RKO (cell line): ENCODE data around the gene CDHR1.
A peak's percentile ranks its signal among the peaks of the same experiment; 100 is the strongest.

Experiments
- DNase-seq: peaks from one replicate; pipeline ENCODE4 v3.0.0-alpha.2; 2016; ENCODE audit warnings: low spot score

CDHR1 gene

DNA sequence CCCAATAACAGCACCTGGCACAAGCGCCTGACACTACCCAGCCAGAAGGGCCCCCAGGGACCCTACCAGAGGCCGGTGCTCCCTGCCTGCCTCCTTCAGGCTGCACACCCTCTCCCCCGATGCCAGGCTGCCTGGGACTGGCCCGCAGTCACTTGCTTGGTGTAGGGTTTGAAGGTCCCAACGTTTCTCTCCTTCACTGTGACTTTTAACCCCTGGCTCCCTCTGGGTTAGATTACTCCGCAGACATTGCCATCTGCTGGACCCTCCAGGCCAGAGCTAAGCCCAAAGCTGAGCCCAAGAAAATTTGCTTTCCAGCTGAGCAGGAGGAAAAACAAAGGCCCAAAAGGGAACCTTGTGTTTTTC lies 6.9 kb downstream of the CDHR1 start:
- no peak for DNase-seq

- no peak for DNase-seq
Measured at GRCh38 chr10:84201682-84202081, 7.3 kb downstream of the CDHR1 start.

GRCh38 chr10:84202349-84202748 lies 8.0 kb downstream of the CDHR1 start:
- no peak for DNase-seq

- DNase-seq = no peak
Measured at GRCh38 chr10:84204122-84204521, 9.8 kb downstream of the CDHR1 start.

DNA sequence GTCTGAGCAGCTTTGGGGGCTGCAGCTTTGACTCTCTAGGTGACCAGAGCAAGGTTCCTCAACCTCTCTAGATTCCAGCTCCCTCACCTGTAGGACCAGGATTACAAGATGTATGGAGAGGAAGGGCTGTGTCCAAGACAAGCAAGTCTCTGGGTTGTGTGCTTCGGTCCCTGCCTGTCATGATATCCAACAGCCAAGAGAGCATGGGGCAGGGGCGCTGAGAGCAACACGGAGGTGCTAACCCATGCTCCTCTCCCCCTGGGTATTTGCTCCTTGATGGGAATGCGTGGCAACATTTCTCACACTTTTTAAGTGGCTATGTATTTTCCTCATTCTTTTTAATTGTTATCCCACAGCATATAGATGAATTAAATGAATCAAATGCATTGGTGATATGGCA lies 10.3 kb downstream of the CDHR1 start:
- no peak for DNase-seq

DNA sequence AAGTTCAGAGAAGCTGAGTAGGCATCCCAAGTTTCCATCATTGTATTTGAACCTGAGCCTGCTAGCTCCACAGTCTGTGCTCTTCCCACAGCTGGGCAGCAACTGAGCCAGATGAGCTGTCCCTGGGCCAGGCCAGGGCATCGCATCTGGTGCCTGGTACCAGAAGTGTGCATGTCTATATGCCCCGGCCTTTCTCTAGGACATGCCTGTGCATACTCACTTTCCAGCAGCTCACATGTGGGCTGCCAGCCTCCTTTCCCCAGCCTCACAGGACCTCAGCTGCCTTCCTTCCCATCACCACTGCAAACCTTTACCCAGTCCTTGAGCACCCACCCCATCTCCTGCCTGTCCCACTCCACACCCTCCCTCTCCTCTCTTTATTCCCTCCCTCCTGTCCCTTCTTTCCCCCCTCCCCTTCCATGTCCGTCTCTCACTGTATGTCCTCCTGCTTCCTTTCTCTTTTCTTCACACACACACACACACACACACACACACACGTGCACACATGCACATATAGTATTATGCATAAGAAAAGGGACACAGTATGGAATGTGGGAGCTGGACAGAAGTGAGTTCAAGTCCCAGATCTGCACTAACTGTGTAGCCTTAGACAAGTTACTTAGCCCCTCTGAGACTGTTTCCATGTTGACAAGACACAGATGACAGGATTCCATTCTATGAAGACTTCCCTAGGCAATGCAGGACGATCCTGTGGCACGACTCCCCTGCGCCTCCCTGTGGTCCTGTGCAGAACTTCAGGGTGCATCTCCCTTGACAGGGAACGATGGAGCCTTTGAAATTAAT lies 10.9 kb downstream of the CDHR1 start:
- peak; percentile 43 for DNase-seq

DNA sequence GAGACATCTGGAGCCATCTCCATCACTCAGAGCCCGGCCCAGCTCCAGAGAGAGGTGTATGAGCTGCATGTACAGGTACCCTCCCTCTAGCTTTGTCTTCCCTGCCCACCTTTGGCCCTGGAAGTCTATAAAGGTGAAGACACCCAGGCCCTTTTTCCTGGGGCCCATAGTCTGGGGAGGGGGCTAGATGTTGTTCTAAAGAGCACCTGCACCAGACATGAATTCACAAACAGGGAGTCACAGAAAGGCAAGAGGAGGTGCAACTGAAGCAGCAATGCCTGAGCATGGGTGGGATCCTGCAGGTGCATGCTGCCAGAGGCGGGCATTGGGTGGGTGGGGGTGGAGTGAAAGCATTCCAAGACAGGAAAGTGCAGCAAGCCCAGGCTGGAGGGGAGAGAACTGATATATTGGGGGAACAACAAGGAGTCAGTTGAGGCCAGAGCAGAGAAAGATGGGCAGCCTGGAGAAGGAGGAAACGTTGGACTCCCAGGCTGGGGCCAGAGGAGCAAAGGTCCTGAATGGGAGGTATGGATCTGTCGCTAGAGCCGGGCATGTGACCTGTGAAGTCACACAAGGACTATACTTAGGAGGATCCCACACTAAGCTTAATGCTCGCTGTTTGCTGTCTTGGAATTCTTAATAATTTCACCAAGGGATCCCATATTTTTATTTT lies 11.7 kb downstream of the CDHR1 start:
- no peak for DNase-seq

DNA sequence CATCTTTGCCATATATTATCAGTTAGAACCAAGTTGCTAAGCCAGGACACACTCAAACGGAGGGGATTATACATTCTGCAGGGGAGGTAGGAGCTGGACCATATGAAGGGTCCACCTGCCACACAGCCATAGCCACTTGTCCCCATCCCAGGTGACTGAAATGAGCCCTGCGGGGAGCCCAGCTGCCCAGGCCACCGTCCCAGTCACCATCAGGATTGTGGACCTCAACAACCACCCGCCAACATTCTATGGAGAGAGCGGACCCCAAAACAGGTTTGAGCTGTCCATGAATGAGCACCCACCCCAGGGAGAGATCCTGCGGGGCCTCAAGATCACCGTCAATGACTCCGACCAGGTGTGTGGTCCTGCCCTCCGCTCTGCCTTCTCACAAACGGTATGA lies 13.7 kb downstream of the CDHR1 start:
- no peak for DNase-seq

- no peak for DNase-seq
Measured at GRCh38 chr10:84211566-84211965, 17.2 kb downstream of the CDHR1 start.

DNA sequence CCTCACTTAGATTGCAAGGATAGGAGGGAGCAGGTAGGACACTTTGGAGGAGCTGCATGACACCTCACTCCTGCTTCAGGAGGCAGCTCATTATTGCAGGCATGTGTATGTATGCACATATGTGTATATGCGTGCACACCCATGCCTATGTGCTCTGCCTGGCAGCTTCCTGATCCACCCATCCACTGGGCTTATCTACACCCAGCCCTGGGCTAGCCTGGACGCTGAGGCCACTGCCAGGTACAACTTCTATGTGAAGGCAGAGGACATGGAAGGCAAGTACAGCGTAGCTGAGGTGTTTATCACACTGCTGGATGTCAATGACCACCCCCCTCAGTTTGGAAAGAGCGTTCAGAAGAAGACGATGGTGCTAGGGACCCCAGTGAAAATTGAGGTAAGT lies 17.7 kb downstream of the CDHR1 start:
- no peak for DNase-seq

- no peak for DNase-seq
Measured at GRCh38 chr10:84213076-84213475, 18.7 kb downstream of the CDHR1 start.

- no peak for DNase-seq
Measured at GRCh38 chr10:84214046-84214572, 19.8 kb downstream of the CDHR1 start.

- no peak for DNase-seq
Measured at GRCh38 chr10:84214612-84215235, 20.4 kb downstream of the CDHR1 start.

- DNase-seq = no peak
Measured at GRCh38 chr10:84216834-84217233, 22.5 kb downstream of the CDHR1 start.

GRCh38 chr10:84217746-84218145 lies 23.4 kb downstream of the CDHR1 start:
- DNase-seq = no peak

DNA sequence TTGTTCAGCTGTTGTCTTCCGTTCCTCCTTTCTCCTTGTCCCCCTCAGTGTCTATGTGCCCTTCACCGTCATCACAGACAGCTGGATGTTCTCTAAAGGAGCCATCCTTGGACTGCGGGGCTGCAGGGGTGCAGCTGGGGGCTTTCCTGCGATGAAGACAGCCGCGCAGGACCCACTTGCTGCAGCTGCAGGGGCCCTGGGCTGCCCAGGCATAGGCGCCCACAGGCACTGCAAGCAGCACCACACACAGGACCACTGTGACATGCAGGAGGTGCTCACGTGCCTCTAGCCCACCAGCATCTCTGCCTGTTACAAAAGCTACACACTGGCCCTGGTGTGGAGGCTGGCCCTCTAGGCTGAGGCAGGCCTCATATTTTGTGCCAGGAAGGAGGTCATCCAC lies 27.6 kb downstream of the CDHR1 start:
- DNase-seq = no peak

- no peak for DNase-seq
Measured at GRCh38 chr10:84224411-84225028, 30.2 kb downstream of the CDHR1 start.

GRCh38 chr10:84225427-84226173 lies 31.3 kb downstream of the CDHR1 start, which contains the start of gene LRIT2:
TSS of gene LRIT2 (minus strand) at chr10:84225544. CDS start at chr10:84225520, 24 bp downstream.
- no peak for DNase-seq

- DNase-seq = no peak
Measured at GRCh38 chr10:84226616-84227015, 32.3 kb downstream of the CDHR1 start.

DNA sequence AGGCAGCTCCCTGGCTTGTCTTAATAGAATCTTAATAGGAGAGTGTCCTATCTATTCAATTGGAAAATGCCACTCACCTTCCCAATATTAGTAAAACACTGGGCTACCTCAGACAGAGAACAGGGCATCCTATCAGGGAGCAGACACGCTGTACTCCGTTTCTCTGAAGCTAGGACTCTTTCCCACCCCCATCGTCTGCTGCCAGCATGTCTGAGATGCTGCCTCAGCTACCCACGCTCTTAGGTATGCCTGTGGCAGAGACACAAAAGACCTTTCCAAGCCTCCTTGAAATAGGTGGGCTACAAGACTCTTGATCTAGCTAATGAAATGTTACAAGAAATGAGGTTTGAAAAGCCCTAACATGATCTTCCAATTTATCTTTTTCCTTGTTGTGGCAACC lies 33.5 kb downstream of the CDHR1 start:
- DNase-seq = no peak

DNA sequence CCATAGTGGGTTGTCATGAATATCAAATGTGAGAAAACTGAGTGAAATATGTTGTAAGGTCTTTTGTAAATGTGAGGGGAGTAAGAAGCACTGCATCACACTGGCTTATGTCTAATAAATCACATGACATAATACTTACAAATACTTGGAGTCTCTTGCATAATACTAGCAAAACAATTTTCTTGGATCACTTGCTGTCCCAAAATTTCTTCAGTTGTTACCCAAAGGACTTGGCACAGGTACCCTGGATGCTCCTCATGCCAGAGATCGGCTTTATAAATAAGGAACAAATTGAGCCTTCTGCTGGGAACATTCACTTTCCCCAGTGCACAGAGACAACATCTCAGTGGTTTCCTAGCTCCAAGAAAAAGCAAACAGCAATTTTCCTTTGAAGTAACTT lies 36.0 kb downstream of the CDHR1 start:
- no peak for DNase-seq

- DNase-seq = no peak
Measured at GRCh38 chr10:84232376-84232775, 38.0 kb downstream of the CDHR1 start.
